ENCODE measurements around the gene UTP25.

Gene UTP25

GRCh38 chr1:209839875-209840546, 12.2 kb downstream of the UTP25 start:
- no peak for DNase-seq (ENCODE audit: low spot score)

GRCh38 chr1:209840611-209841010, 12.8 kb downstream of the UTP25 start:
- DNase-seq (ENCODE audit: low spot score), result no peak

GRCh38 chr1:209844695-209845407, 17.1 kb downstream of the UTP25 start:
- DNase-seq (ENCODE audit: low spot score), result peak; percentile 54

- no peak for DNase-seq (ENCODE audit: low spot score)
Measured at GRCh38 chr1:209845408-209845725, 17.6 kb downstream of the UTP25 start.

- no peak for DNase-seq (ENCODE audit: low spot score)
Measured at GRCh38 chr1:209849388-209849787, 21.6 kb downstream of the UTP25 start.

GRCh38 chr1:209850342-209850979, 22.7 kb downstream of the UTP25 start:
- peak; percentile 83 for DNase-seq (ENCODE audit: low spot score)

GRCh38 chr1:209853676-209854075, 25.9 kb downstream of the UTP25 start:
- DNase-seq (ENCODE audit: low spot score), result no peak

- DNase-seq (ENCODE audit: low spot score), result peak; percentile 72
Measured at GRCh38 chr1:209854196-209854595, 26.4 kb downstream of the UTP25 start.

- no peak for DNase-seq (ENCODE audit: low spot score)
Measured at GRCh38 chr1:209855006-209855405, 27.2 kb downstream of the UTP25 start.

GRCh38 chr1:209855623-209856022, 27.9 kb downstream of the UTP25 start:
- no peak for DNase-seq (ENCODE audit: low spot score)

- DNase-seq (ENCODE audit: low spot score), result no peak
Measured at GRCh38 chr1:209858561-209859103, 30.9 kb downstream of the UTP25 start.

- DNase-seq (ENCODE audit: low spot score), result peak; percentile 95
Measured at GRCh38 chr1:209860293-209860881, 32.6 kb downstream of the UTP25 start.

- DNase-seq (ENCODE audit: low spot score), result no peak
Measured at GRCh38 chr1:209861242-209861641, 33.5 kb downstream of the UTP25 start.

GRCh38 chr1:209862391-209863356, 34.9 kb downstream of the UTP25 start:
- no peak for DNase-seq (ENCODE audit: low spot score)

GRCh38 chr1:209863766-209864485, 36.2 kb downstream of the UTP25 start:
- DNase-seq (ENCODE audit: low spot score), result no peak

- no peak for DNase-seq (ENCODE audit: low spot score)
Measured at GRCh38 chr1:209866201-209866600, 38.4 kb downstream of the UTP25 start.

- peak; percentile 52 for DNase-seq (ENCODE audit: low spot score)
Measured at GRCh38 chr1:209869291-209870149, 41.7 kb downstream of the UTP25 start.

GRCh38 chr1:209870151-209870831, 42.5 kb downstream of the UTP25 start:
- DNase-seq (ENCODE audit: low spot score), result no peak

- DNase-seq (ENCODE audit: low spot score), result no peak
Measured at GRCh38 chr1:209871006-209871405, 43.2 kb downstream of the UTP25 start.

Data from Ammon's horn (tissue), 1 donor.